Activated CD8-positive, alpha-beta memory T cell treated with anti-CD3 and anti-CD28 coated beads for 1 hour (primary cell): ENCODE measurements around the gene TANGO2.

Experiments used
- DNase-seq, 2 donors: peaks; one replicate each; pipeline ENCODE4 v3.0.0-alpha.2; 2020; ENCODE audit warnings: low read depth in 1 of 2; ENCODE audit errors: extremely low read depth in 1 of 2

TANGO2 gene

DNA sequence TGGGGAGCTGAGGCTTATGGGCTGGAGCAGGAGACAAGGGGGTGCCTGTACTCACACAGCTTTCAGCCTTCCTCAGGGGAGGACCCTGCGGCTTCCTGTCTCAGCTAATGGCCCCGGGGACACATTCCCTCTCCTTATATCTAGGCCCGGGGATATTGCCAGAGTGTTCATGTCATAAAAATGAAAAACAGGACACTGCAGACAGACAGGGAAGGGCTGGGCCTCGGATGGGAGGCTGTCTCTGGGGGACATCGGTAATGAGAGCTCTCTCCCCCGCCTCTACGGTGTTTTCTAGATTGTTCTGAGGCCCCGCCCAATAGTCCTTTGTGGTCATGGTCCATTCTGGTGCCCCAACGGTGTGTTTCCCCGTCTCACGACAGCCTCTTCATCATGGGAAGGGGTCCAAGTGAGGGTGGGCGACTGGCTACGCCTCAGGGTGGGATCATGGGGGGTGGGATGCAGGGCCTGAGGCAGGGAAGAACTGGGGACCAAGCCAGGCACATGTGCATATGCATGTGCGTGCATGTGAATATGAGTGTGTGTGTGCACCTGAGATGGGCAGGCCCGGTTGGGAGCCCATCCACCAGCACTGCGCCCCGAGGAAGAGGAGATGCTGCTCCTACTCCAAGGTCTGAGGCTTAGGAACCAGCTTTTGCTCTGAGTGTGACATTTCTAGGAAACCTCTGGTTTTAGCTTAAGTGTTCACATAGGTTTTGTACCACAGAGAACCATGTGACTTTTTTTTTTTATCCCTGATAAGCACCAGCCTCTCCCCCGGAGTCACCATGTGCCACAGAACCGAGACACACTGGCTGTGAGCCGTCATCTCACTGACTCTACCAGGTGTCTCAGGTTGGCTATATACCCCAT is 9.6 kb upstream of the TANGO2 start:
- no peak for DNase-seq

GRCh38 chr22:20011993-20012740 is 8.7 kb upstream of the TANGO2 start:
- no peak for DNase-seq

GRCh38 chr22:20012741-20013331 is 8.1 kb upstream of the TANGO2 start:
- no peak for DNase-seq

DNA sequence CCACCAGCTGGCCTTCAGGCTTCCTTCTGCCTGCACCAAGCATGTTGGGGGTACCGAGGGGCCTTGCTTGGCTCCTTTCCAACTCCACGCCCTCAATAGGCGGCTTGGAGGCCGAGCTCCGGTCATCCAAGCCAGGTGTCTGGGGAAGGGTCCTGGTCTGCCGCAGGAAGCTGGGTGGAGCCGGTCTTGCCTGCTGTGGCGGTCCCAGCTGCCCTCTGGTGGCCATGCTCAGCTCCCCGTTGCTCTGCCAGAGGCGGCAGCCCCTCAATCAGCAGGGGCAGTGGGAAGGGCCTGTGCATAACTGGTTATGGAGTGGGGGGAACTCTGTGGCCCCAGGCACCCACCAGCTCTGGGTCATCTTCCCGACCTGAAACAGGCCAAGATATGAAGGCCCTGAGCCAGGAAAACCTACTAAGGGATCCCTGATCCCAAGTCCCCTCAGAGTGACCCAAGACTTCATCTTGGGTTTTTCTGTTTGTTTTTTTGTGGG is 7.5 kb upstream of the TANGO2 start:
- DNase-seq: peak in 1 of 2 donors; percentile 27

- no peak for DNase-seq
These were observed 6.3 kb upstream of the TANGO2 start for GRCh38 chr22:20014526-20015186.

DNA sequence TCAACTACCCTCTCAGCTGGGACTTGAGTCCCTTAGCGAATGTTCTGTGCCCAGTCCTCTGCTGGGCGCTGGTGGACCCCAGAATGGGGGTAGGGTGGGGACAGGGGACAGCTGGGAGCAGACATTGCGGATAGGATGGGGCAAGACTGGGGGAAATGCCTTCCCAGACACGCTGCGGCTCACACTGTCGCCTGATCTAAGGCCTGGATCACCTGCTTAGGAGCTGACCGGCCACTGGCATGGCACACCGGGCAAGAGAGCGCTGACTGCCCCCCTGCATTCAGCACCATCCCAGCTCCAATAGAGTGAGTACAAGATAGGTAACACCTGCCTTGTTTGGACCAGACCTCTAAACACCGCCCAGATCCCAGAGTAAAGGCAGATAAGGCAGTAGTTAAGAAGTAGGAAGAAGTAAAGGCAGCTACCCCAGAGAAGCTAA is 5.7 kb upstream of the TANGO2 start:
- no peak for DNase-seq

GRCh38 chr22:20015971-20016733 is 4.8 kb upstream of the TANGO2 start:
- DNase-seq: no peak

DNA sequence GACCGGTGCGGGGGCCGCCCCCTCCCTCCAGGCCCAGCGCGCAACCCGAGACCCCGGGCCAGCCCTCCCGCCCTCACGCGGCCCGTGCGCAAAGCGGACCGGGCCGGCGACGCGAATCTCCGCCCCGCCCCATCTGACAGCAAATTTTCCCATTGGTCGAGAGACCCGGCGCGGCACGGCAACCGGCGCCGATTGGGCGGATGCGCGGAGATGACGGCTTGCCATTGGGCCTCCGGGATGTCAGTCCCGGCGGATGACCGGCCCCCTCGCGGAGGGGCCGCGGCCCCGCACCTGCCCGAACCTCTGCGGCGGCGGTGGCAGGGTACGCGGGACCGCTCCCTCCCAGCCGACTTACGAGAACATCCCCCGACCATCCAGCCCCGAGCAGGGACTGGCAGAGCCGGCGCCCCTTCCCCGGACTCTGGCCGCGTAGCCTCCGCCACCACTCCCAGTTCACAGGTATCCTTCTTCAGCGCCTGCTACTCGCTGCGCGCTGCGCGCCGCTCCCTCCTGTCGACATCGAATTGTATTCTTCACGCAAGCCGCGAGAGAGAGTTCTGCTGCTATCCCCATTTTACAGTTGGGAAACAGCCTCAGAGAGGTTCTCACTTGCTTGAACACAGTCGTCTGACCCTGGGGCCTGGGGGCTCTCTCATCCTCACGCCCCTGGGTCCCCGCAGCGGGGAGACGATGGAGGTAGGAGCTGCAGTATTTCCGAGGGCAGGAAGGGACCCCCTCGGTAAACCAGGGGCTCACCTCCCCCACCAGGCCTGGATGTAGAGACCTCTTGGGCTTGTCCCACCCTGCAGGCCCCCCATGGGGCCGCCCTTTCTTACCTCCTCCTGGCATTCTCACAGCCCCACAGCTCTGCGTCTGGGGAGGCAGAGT is 3.9 kb upstream of the TANGO2 start, which contains the start of gene ARVCF:
Gene ARVCF (minus strand): TSS at position 90 of the 888 bp plus-strand sequence. CDS start 26,029 bp downstream, outside the sequence.
- peak; percentile 76 to 84 for DNase-seq

DNA sequence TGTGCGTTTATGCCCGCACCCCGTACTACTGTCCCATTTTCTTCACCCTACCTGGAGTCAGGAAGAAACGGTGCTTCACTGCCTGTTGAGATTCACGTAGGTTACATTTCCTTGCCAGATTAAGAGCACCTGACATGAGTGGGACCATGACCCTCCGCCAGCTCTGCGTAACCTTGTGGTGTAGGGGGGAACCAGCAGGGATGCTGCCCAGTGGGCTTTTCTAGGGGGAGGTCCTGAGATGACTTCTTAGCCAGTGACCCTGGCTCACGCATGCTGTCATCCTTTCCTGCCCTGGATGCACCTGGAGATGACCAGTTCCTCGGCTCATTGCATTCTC is 3.3 kb upstream of the TANGO2 start:
- DNase-seq: no peak

- no peak for DNase-seq
These were observed 2.9 kb upstream of the TANGO2 start for GRCh38 chr22:20018001-20018400.

DNA sequence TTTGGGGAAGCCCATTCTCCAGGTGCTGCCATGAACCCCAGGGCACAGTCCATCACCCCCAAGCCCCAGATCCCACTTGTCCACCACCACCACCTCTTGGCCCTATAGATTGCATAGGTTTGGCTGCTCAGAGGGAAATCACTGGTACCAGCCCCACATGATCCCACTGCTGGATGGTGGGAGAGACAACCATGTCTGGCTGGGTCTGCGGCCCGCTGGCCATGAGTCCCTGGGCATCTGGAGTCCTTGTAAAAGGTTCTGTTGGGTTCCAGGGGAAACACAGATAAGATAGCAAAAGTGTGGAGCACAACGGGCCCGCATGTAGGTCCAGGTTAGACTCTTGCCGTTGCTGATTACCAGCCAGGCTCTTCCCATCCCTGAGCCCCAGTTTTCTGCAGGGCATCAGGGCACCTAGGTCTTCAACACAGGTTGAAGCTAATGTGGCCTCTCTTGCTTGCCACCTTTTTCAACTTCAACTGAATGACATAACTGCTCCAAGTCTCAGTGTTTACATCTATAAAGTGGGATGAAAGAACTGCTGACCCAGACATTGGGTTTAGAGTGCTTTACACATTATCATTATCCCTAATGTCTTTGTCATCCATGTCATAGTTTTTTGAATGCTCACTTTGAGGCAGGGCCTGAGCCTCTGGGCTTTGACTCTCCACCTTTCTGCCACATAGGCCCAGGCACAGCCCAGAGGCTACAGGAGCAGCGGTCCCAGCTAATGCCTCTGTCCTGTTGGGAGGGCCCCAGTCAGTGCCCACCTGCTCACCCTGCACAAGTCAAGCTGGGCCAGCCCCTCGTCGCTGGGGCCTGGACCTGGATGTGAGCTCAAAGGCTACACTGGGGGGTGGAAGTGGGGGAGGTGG is 1.0 kb upstream of the TANGO2 start:
- DNase-seq: no peak

- no peak for DNase-seq
These were observed 579 bp downstream of the TANGO2 start for GRCh38 chr22:20021196-20022181.

DNA sequence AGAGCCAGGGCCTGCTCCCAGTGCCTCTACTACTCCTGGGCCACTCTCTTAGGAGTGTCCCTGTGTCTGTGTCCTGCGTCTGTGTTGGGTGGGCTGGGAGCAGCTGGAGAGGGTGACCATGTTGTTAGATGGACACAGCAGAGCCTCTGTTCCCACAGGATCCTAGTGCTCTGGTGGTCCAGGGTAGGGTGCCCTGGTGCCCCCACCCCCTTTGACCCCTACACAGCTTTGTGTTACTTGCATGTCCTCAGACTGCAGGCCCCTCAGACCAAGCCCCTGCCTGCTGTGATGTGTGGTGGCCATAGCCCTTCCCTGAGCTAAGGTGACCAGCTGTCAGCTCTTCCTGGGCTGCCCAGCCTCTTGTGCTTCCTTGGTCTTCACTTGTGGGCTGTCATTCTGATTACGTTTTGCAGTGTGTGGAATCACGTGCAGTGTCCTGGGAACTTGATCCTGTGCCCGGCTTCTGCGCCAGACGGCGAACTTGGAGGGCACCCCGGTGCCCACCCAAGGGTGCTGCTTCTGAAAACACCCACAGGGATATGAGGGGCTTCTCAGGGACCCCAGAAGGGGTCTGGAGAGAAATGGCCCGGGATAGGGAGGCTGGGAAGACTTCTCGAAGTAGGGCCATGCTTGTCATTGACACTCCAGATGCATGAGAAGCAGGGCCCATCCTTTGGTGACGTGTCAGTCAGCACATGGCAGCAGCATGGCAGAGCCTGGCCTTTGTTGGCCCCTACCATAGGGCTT is 1.5 kb downstream of the TANGO2 start:
- no peak for DNase-seq

- no peak for DNase-seq
These were observed 2.2 kb downstream of the TANGO2 start for GRCh38 chr22:20022978-20023613.

DNA sequence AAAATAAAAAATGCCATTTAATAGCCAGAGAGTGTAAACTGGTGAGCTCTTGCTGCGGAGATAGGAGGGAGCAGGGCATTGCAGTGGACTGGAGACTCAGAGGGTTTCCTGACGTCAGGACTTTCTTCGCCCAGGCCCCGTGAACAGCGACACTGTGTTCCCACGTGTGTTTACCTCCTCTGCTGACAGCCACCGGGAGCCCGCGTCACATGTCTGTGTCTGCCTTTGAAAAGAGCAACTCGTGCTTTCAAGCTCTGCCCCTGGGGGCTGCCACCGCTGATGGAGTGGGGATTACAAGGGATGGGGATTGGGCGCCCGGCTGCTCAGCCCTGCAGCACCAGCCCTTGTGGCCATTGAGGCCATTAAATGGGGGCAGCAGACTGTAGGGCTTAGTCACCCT is 3.3 kb downstream of the TANGO2 start:
- DNase-seq: no peak
